ENCODE data around the gene HOMER2. TPM values are rescaled to one million over a fixed set of nuclear protein-coding genes. Genes with fewer than 3 reads are reported as not detected.
"Not testable (repeated sequence)": the region's sequence is repeated elsewhere in the genome, so short reads cannot be mapped to it uniquely, and the experiment has no call there.

Gene HOMER2
- polyA plus RNA-seq, 1 donor, result 33.7 TPM

DNA sequence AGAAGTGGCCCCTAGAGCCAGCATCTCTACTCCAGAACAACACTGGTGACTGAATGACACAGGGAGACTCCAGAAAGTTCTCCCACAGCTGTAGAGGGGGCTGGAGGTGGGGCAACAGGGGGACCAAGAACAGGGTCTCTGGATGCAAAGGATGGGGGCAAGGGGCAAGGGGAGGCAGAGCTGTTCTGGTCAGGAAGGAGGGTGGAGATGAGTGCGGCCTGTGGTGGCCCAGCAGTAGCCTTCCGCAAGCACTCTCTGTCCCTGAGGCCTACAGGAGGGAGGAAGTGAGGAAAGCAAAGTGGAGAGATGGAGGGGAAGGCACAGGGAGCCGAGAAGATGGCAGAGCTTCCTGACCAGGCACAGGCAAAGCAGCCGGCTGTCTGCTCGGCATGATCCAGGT, 56.5 kb downstream of the HOMER2 start:
- DNase-seq, result no peak

DNA sequence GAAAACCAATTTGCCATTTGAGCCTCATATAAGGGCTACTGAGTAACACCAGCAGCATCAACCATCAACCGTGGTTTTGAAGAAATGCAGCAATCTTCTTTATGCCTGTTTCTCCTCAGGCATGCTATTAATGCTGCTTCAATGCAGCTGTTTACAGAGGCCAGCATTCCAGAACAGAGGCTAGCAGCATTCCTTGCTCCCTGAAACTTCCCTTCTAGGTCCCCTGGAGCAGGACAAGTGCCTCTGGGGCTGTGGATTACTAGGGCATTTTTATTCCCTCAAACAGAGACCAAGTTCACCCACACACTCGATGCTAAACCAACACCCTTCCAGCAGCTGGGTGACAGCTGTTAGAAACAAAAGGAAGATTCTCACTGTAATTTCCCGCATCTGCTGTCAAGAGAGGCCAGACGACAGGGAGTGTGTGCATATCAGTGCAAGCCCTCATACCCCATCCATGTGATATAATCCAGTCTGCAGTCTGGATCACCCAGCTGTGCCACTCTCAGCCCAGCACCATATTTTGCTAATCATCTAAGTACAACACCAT, 57.5 kb downstream of the HOMER2 start:
- peak; percentile 21 for DNase-seq

DNA sequence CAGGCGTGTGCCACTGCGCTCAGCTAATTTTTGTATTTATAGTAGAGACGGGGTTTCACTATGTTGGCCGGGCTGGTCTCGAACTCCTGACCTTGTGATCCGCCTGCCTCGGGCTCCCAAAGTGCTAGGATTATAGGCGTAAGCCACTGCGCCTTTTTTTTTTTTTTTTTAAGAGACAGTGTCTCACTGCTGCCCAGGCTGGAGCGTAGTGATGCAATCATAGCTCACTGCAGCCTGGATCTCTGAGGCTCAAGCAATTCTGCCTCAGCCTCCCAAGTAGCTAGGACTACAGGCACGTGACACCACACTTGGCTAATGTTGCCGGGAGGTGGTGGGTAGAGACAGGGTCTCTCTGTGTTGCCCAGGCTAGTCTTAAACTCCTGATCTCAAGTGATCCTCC, 59.0 kb downstream of the HOMER2 start:
- DNase-seq, result not testable (repeated sequence)

DNA sequence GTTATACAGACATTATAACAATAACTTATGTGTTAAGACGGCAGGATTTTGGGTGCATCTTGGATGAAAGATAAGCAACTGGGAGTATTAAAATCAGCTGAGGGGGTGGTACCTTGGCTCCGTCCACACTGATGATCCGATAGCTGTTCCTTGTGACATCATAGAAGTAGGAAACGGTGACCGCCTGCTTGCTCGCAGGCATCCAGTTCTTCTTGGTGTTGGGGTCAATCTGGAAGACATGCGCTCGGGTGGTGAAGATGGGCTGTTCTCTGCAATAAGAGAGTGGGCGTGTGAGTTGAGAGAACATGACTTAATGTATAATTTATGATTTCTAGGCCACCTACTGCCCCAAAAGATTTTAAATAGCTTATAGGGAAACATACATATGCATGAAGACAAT, 59.9 kb downstream of the HOMER2 start:
- no peak for DNase-seq

DNA sequence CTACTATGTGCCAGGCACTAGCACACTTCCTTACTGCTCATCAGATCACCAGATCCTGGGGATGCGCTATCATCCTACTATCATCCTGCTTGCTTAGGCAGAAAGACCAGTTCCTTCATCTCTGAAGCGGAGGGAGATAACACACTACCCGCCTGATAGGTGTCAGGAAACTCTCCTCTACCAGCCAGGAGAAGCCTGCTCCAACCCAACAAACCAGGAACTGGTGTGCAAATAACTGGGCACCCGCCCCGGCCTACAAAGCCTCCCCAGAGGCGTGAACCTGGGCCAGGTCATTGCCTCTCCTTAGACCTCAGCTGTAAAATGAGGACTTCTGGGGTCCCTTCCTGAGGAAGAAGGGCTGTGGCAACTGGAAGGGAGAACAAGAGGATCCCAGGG, 61.5 kb downstream of the HOMER2 start:
- DNase-seq, result no peak

DNA sequence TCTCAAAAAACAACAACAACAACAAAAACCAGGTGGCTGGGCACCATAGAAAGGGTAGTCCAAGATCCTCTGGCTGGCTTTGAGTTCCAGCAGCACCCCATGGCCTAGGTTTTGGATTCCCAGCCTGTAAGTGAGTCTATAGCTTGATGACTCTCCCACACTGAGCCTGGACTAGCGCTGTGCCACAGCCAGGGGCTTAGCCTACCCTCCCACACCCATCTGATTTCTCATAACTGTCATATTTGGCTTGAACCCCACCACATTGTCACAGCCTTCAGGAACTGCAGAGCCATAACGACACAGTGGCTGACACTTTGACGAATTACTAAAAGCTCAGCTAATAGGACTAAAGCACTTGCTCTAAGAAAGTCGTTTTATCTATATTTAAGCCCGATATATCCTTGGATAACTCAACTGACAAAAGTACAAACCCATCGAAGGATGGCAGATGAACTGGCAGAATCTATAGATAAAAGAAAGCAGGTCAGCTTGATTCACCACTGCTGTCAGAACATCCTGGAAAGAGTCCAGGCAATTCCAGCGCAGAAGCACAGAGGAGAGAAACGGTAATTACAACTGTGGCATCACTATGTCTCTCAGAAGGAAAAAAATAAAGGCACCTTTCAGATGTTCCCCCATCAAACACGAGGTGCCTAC, 62.1 kb downstream of the HOMER2 start:
- DNase-seq, result no peak

DNA sequence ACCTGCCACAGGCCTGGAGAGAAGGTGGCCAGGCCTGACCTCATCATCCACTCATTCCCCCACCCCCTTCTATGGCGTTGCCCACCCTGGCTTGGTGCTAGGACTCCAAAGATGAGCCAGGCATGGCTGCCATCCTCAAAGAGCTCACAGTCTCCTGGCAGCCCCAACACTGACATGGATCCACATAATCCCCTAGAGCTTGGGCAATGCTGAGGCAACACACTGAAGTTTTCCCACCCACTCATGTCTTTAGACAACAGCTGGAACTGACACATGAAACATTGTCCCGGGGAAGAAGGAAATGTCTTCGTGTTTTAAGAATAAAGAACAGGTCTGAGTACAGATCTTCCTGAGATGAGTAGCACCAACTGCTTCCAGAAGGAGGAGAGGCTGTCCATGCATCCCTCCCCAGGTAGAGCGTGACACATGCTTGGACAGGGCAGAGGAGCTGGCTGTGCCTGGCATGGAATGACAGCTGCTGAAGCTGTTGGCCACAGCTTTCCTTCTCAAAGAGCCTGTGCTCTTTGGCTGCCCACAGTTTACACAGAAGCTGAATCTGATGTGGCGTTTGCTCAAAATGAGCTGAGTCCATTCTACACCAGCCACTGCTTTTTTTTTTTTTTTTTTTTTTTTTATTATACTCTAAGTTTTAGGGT, 70.1 kb downstream of the HOMER2 start:
- no peak for DNase-seq

DNA sequence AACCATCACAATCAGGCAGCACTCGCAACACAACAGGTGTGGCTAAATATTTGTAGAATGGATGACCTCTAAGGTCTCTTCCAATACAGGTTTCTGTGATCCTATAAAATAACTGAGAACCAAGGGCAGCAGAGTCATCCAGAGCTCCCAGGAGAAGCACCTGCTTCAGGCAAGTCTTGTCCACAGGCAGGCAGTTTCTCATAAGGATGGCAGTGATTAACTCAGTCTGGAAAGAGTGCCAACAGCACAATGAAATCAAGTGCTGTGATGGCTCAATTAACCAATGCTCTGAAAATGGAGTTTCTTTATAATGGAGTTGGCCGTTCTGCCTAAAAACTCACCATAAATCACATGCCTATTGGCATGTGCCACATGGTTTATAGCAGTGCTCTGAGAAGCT, 70.8 kb downstream of the HOMER2 start:
- DNase-seq, result no peak

DNA sequence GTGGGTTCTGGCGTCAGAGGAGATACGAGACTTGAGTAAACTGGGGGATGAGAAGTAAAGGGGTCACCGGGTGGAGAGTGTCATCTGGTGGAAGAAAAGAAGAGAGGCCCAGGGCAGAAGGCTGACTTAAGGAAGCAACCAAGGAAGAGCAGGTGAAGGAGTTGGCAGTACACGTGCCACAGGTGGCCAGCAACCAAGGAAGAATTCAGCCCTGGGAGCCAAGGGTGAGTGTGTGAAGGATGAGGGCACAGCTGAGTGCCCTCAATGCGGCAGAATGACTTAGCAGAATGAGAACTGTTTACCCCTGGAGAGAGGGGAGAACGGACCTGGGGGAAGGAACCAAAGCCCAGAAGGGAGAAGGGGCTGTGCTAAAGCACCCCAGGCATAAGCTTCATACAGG, 71.8 kb downstream of the HOMER2 start:
- DNase-seq, result no peak

DNA sequence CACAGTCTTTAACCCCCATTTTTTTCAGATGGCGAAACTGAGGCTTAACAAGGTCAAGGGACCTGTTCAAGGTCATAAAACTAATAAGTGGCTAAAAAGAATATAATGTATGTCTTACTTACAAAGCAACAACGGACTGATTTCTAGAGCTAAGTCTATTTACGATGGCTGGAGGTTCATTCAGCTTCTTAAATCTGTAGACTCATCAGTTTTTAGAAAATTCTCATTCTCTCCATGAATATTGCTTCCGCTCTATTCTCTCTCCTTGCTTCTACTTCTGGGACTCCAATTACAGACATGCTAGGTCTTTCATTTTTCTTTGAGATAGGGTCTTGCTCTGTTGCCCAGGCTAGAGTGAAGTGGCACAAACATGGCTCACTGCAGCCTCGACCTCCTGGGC, 74.2 kb downstream of the HOMER2 start:
- no peak for DNase-seq

DNA sequence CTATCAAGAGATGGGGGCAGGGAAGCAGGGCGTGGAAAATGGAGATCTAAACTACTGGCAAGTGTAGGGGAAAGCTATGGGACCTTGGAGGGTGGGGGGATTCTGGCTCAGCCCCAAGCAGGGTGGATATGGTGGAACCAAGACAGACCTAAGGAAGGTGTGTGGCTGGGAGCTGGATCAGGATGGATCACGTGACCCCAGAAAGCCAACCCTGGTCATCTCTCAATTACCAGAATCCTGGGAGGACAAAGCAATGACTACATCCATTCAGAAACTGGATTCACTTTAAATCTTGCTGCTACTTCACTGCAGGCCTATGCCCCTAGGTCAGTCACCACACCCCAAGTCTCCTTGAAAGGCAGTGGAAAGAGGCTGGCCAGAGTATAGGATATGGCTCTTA, 74.7 kb downstream of the HOMER2 start:
- no peak for DNase-seq

DNA sequence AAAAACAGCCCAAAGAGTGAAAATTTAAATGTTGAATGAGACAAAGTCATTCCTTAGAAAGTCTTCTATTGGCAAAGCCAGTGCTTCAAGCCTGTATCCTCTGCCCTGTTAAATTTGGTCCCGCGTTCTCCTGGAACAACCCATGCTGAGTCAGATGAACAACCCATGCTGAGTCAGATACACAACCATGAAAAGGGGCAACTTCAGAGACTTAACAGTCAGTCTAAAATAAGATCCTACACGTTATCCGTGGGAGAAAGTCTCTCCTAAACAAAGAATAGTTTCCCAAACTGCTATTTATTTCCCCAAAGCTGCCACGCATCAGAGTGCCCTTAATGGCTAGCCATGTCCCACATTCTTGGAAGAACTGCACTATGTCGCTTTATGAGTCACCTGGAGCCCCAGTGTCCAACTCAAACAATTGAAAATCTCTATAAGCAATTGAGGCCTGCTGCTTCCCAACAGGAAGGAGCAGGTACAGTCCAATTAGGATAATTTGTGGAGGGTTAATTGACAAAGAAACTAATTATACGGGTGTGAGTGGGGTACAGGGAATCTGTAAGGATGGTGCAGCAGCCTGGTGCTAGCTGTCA, 77.0 kb downstream of the HOMER2 start:
- DNase-seq, result no peak

DNA sequence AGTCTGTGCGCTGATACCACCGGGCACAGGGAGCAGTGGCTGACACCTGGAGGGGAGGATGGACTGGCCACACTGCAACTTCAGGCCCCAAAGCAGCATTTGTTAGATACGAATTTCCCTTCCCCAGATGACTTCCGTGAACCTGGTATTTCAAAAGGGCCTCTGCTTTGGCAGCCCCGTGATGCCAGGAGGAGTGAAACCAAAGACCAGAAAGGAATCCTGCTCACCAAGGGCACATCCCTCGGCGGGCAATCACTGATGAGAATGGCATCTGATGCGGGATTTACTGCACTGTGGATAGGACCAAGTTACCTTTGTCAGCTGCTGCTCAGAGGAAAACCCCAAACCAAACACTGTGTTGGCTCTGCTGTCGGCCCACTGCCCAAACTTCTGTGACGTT, 77.6 kb downstream of the HOMER2 start:
- DNase-seq, result no peak

DNA sequence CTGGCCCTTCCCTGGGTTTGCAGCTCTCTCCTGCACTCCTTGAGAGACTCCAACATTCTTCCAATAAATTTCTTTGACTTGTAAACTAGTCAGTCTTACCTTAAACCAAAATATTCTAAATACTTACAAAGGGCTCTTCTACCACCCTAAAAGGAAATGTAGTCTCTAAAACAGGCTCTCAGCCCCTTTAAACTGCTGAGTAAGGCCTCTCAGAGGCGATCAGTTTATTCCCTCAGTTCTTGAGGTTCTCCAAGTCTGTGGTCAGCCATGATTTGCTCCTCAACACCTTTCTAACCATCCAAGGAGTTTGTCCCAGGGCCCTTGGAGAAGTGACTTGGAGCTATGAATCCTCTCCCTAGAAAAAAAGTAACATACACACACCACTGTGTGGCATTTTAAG, 78.3 kb downstream of the HOMER2 start:
- DNase-seq, result no peak

DNA sequence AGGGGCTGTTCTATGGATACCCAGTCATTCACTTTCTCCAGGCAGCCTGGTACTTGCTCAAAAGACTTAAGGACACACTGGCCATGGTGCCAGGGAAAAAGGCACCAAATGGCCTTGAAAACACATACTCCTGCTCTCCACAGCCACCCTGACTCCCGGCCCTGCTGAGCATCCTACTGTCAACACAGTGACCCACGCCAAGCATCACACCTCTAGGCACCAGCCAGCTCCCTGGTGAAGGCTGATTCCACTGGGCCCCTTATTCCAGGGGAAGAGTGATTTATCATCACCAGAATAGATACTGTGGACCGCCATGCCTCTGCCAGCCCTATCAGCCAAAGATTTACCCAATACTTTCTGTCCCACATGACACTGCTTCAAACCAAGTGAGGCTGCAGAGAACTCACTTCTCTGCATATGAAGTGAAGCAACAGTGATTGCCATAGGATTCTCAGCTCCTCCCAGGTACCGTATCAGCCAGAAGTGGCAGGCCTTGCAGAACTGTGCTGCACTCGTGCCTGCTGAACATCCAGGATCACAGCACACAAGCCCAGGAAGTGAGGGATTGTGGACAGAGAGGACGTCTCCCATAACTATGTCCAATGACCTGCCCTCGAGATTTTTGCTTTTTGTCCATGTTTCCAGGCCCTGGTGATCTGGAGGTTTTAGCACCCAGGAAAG, 79.4 kb downstream of the HOMER2 start:
- DNase-seq, result no peak

DNA sequence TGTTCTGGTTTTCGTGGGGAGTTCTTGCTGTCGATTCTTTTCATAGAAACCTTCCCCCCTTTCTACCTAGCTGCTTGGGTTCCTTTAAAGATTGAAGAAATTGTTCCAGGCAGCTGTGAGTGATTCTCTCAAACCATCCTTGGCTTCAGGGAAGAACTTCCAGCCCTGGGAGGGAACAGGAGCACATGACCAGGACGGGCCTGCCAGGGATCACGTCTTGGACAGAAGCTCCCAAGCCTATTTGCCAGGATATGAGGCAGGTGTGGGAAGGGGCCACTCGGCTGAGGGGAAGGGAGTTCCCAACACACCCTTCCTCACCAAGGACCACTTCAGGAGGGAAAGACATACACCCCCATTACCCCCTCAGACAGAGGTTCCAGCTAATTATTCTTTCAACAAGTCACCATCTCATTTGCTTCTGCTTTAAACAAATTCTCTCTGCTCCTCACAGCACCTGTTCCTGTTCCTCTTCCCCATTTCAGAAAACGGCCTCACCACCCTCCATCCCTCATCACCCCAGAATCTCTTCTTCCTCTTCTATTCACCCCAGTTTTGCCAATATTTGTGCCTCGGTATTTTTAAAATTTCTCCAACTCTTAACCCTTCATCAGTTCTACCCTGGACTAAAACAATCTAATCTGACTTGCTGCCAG, 80.6 kb downstream of the HOMER2 start:
- DNase-seq, result no peak

DNA sequence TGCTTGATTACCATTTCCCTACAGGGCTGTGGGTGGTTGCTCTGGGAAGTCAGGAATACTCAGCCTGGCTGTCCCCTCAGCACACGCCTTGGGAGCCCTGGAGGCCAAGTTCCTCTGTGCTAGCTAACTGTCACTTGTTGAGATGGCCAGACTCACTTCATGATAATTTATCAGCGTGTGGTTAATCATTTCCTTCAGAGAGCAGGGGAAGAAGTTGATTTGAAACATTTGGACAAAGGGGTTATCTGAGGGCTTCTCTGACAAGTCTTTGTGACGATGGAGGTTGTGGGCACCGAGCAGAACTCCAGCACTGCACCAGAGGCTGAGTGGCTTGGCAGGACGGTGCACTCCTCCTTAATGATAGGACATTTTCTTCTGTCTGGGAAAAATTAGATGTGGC, 81.2 kb downstream of the HOMER2 start:
- no peak for DNase-seq

DNA sequence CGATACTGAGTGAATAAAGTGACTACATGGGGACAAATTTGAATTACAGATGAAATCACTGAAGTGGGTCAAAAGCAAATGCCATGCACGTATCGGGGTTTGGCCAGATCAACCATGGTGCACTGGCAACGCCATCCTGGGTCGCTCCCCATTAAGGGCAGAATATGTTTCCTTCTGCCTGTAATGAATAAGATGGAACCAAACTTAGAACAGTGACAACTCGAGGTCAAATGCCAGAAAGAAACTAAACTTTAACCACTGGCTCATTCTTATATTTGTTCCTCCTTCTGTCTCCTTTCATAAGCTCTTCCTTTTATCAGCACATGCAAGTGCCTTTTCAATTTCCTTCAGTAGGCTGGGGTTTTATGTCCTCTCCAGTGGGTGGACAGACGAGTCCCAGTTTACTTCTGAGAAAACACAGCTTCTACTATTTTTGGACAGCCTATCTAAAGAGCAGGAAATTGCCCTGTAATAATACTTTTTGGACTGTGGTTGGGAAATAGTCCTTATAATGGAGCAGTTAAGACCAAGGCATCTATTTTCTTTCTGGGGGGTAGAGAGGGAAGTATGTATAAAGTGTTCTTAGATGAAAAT, 81.7 kb downstream of the HOMER2 start:
- DNase-seq, result no peak

DNA sequence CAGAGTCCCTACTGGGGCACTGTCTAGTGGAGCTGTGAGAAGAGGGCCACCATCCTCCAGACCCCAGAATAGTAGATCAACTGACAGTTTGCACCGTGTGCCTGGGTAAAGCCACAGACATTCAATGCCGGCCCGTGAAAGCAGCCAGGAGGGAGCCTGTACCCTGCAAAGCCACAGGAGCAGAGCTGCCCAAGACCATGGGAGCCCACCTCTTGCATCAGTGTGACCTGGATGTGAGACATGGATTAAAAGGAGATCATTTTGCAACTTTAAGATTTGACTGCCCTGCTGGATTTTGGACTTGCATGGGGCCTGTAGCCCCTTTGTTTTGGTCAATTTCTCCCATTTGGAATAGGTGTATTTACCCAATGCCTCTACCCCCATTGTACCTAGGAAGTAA, 86.5 kb downstream of the HOMER2 start:
- DNase-seq, result not testable (repeated sequence)

DNA sequence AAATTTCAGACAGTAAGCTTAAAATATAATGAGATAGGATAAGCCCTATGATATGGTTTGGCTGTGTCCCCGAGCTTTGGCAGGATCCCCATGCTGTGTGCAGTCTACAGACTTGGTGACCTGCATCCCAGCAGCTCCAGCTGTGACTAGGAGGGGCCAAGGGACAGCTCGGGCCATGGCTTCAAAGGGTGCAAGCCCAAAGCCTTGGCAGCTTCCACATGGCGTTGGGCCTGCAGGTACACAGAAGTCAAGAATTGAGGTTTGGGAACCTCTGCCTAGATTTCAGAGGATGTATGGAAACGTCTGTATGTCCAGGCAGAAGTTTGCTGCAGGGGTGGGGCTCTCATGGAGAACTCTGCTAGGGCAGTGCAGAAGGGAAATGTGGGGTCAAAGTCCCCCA, 86.9 kb downstream of the HOMER2 start:
- not testable (repeated sequence) for DNase-seq

DNA sequence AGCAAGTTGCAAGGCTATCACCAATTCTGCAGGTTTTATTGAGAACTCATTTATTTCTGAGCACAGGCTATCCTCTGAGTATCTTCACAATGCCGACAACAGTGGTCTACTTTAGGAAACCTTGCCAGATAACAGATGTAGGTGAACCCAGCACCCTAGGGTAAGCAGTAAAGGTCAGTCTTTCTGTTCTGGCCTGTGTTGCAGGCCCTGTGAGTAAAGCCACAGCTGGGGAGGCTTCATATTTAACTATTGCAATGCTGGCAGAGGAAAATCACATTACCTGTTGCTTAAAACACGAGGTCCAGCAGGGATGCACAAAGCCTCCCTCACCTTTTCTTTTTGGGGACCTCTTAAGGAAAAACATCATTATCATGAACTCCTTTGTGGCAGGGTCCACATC, 87.6 kb downstream of the HOMER2 start:
- DNase-seq, result no peak

DNA sequence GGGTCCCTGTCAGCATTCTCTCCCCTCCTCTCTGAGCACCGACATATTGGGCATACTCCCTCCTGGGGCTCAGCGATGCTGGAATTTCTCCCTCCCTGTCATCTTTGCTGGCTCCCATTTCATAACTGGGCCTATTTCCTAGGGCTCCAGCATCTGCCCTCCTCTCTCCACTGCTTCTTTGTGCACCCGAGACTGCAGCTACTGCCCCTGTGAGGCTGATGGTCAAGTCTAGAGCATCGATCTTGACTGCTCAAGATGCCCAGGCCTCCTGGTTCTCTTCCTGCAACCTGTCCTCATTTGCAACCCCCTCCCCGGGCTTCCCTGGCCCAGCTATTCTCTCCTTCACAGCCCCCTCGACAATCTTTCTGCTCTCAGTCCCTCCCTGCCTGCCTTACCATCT, 89.6 kb downstream of the HOMER2 start:
- no peak for DNase-seq
